GM19324 (cell line): ENCODE measurements around the gene TTC27.
"Not testable (repeated sequence)": the region's sequence is repeated elsewhere in the genome, so short reads cannot be mapped to it uniquely, and the experiment has no call there.

ENCODE experiments used
- ATAC-seq: cut with Tn5 transposase; IDR thresholded peaks from one replicate; pipeline ENCODE4 v1.9.1; 2021; ENCODE audit warnings: mild to moderate bottlenecking, moderate library complexity; ENCODE audit not compliant: unreplicated experiment, low FRiP score

The TTC27 gene

GRCh38 chr2:32718752-32719151 is 90.9 kb downstream of the TTC27 start:
- no peak for ATAC-seq

GRCh38 chr2:32719430-32719829 is 91.6 kb downstream of the TTC27 start:
- no peak for ATAC-seq

GRCh38 chr2:32719933-32720716 is 92.3 kb downstream of the TTC27 start:
- no peak for ATAC-seq

- no peak for ATAC-seq
Observed at GRCh38 chr2:32720771-32721170, 92.9 kb downstream of the TTC27 start.

- ATAC-seq, result no peak
Observed at GRCh38 chr2:32721376-32721775, 93.5 kb downstream of the TTC27 start.

- no peak for ATAC-seq
Observed at GRCh38 chr2:32723467-32724079, 95.7 kb downstream of the TTC27 start.

- not testable (repeated sequence) for ATAC-seq
Observed at GRCh38 chr2:32726678-32727077, 98.8 kb downstream of the TTC27 start.

DNA sequence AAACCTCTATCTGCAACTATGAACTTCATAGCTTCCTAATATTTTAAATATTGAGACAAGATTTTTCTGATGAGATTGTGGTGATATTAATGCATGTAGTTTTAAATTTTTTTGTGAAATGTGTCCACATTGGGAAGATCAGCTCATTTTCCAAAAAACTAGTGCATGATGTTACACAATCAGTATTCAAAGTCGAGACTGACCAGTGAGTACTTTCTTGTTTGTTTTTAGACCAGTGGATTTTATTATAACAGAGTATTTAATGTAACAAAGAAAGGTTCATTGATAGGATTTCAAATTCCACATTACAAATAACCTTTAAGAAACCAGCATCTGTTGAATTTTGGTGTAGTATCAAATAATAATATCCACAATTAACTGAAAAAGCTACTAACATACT is 99.3 kb downstream of the TTC27 start:
- ATAC-seq, result no peak

GRCh38 chr2:32730958-32731357 is 103.1 kb downstream of the TTC27 start:
- ATAC-seq, result not testable (repeated sequence)

GRCh38 chr2:32732120-32732519 is 104.3 kb downstream of the TTC27 start:
- ATAC-seq, result no peak

DNA sequence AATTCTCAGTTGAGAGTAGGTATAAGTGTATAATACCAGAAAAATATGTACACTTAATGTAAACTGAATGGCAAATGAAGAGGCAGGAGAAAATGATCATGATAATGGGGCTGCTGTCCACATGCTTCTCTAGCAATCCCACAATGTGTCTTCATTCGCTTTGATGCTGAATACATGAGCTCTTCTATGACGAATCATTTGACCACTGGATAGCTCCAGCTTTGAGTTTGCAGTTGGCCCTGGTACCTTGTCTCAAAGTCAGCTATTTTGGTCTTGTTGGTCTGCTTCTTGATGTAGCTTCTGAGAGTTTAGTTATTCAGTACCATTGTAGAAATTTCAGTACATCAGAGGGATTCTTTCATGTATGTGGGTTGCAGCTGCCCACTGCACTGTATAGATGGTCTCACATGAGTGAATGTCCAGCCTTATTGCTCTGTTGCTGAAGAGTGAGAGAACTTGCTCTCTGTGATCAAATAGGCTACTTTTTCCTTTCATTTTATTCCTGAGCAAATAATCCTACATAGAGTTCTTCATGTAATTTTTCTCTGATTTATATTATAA is 105.1 kb downstream of the TTC27 start:
- no peak for ATAC-seq

- ATAC-seq, result no peak
Observed at GRCh38 chr2:32735348-32735747, 107.5 kb downstream of the TTC27 start.

DNA sequence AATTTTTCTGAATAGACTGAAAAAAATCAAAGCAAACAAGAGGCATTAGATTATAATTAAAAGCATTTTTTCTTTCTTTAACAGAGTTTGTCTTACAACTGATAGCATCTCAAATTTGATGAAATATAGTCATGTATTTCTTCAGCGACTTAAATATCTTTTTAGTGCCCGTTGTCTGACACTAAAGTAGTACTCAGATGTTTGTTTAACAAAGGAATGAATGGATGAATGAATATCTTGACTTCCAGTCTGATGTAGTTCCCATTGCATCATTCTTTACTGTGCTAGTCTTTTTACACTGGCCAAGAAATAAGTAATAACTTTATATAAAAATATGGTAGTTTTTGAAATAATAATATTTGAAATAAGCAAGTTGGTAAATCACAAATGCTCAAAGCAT is 111.1 kb downstream of the TTC27 start:
- ATAC-seq, result no peak

- no peak for ATAC-seq
Observed at GRCh38 chr2:32739664-32740063, 111.8 kb downstream of the TTC27 start.

DNA sequence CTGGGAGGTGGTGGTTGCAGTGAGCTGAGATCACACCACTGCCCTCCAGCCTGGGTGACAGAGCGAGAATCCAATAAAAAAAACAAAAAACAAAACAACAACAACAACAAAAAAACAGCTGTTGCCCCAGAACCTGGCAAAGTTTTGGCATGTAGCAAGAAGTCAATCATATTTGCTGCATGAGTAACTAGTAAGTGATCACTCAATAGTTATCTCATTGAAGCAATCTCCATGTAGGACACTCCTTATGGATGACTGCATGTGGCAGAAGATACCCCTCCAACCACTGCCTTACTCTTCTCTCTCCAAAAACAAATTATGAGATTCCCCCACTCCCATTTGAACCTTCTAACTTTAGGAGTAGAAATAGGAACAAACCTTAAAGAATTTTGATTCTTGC is 113.7 kb downstream of the TTC27 start:
- no peak for ATAC-seq

DNA sequence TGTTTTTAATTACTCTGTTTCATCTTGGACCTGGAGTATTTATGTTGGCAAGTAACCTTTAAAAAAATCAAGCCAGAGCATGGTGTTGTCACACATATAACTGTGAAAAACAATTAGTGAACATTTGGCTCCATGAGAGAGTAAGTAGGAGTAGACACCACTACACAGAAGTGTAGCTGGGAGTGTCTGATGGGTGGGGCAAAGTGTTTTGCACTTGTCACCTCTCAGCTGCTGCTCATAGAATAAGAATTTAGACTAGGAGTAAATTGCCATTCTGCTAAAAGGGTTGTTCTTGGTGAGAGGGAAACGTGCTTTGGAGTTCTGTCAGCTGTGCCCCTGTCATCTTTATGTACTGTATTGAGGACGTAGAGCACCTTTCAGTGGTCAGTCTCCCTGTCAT is 114.5 kb downstream of the TTC27 start:
- no peak for ATAC-seq

DNA sequence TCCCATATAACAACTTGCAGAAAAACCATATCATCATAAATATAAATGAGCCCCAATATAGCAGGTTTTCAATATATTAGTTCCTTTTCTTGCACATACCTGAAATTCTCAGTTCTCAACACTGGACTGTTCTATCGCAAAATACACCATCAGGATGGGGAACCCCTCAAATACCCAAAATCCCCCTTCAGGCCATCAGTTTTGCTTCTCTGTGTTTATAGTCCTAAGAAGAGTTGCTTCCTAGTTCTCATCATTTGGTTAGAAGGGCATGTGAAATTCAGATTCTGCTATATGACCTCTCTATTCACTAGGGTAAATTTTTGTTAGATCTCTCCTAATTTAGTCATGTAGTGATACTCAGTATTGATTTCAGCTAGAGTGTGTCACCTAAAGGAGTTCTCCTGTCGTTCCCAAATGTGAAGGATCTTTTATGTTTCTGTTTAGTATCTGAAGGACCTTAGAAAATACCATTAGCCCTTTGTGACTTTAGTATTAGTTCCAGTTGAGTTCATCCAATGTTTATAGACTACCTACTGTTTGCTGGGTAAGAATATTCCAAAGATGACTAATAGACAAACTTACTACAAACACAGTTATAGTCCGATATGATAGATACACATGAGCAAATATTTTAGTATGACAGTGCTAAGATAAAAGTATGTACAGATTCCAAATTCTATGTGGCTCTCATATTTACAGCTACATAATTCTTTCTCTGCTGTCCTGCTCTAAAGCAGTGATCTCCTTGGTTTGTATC is 115.8 kb downstream of the TTC27 start:
- ATAC-seq, result no peak

DNA sequence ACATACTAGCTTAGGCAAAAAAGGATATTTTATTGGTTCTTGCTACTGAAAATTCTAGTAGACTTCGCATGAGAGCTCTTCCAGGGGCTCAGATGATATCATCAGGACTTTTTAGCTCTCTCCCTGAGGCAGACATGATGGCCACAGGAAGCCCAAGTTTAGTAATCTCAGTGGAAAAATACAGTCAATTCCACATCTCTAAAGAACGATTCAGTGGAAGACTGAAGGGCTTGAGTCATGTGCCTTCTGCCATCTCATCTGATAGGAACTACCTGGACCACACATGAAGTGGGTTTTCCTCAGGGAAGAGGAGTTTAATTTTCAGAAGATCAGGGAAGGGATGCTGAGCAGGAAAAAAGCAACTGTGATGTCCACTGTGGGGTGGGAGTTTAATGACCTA is 117.3 kb downstream of the TTC27 start:
- ATAC-seq, result no peak

GRCh38 chr2:32745675-32746074 is 117.8 kb downstream of the TTC27 start:
- ATAC-seq, result no peak

DNA sequence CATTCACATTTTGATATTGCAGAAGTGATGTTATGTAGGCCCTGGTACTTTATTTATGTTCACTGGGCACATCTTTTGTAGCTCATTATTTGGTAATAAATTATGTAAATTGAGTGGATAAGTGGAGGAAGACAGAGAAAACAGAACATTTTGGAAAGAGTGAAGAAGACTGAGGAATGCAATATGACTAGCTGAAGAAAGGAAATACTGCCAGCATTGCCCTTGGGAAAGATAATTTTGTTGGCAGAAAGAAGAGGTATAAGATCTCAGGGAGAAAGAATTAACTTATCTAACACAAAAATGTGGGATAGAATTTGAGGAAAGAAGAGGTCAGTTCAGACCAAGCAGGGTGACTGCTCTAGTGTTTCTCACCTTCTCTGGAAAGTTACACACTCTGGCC is 118.8 kb downstream of the TTC27 start:
- no peak for ATAC-seq

GRCh38 chr2:32748158-32748557 is 120.3 kb downstream of the TTC27 start:
- ATAC-seq, result no peak
